HG03066 (cell line): ENCODE data around the gene PGRMC1.
A peak's percentile ranks its signal among the peaks of the same experiment; 100 is the strongest.
"Not testable (repeated sequence)": the region's sequence is repeated elsewhere in the genome, so short reads cannot be mapped to it uniquely, and the experiment has no call there.

ENCODE experiments used
- ATAC-seq: cut with Tn5 transposase; IDR thresholded peaks from one replicate; pipeline ENCODE4 v1.9.1; 2021; ENCODE audit warnings: low read depth; ENCODE audit not compliant: unreplicated experiment

PGRMC1 gene

DNA sequence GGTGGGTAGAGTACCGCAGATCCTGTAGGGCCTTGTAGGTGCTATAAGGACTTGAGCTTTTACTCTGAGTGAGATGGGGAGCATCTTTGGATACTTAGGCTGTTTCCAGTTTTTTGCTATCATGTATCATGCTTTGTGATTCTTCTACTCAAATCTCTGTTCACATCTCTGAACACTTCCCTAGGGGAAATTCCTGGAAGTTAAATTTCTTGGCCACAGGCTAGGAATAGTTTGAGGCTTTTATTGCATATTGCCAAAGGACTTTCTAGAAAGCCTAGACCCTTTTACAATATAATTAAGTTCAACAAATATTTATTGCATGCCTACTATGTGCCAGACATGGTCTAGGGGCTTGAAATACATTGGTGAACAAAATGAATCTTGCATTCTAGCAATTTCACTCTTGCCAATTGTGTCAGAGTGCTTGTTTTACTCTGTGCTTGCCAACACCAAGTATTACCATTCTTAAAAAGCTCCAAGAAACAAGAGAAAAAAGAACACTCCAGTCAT, 4.1 kb upstream of the PGRMC1 start:
- no peak for ATAC-seq

DNA sequence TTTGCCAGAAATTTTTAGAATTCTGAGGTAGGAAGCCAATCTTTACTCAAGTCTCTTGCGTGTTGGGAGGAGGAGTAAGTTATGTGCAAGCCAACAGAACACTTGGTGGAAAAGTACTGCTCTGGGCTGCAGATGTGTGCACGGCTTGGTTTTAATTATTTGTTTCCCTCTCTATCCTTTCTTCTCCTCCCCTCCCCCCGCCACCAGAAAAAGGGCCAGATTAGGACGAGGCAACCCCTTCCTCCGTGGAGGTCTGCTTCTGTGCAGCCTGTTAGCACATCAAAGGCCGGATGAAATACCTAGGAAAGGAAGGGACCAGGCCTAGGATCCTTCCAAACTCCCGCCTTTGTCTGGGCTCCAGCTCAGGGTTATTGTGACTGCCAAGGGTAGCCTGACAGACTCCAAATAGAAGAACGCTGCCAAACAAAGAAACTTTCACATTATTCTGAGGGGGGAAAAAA, 1.0 kb upstream of the PGRMC1 start:
- ATAC-seq: no peak

DNA sequence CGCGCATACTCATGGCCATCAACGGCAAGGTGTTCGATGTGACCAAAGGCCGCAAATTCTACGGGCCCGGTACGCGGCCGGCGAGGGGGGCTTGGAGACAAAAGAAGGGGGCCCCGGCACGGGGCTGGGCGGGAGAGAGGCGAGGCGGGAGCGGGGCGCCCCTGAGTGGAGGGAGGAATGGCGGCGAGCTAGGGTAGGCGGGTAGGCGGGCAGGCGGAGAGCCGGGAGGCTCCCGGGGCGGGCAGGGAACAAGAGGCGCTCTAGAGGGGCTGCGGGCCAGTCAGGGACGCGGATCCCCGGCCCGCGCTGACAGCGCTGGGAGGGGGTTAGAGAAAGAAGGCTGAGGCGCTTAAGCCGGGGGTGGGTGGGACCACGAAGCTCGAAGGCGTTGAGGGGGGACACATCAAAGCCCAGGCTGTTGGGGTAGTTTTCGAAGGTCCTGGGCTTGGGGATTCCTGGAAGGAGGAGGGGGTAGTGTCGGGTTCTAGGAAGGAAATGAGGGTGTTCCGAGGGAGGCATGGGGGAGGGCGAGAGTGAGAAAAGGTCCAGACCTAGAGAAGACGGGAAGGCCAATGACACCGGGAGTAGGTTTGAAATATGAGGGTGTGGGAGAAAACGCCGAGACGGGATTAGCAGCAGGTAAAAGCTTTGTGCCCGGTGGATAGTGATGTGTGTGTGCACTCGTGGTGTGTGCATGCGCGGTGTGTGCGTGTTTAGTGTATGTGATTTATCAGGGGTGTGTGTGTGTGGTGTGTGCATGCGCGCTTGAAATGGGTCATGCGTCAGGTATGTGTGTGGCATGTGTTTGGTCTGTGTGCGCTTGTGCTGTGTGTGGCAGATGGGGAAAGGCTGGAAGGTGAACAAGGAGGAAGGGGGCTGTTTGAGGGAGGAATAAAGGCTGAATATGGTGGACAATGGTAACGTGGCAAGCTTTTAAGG, 807 bp downstream of the PGRMC1 start:
- ATAC-seq: peak; percentile 26

- ATAC-seq: no peak
Measured at GRCh38 chrX:119237562-119237942, 1.5 kb downstream of the PGRMC1 start.

DNA sequence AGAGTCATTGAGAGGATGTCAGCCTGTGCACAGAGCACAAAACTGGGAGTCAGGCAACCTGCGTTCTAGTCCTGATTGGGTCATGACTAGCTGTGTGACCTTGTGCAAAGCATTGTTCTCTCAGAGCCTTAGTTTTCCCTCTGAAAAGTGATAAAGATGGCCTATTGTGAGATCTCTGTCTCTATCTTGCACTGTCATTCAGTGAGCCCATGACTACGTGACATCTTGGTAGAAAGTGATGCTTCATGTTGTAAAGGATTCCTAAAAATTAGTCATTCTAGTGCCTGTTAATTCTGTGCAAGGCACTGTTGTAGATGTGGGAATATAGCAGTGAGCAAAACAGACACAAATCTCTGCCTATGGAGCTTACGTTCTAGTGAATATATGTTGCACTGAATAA, 2.5 kb downstream of the PGRMC1 start:
- ATAC-seq: no peak

DNA sequence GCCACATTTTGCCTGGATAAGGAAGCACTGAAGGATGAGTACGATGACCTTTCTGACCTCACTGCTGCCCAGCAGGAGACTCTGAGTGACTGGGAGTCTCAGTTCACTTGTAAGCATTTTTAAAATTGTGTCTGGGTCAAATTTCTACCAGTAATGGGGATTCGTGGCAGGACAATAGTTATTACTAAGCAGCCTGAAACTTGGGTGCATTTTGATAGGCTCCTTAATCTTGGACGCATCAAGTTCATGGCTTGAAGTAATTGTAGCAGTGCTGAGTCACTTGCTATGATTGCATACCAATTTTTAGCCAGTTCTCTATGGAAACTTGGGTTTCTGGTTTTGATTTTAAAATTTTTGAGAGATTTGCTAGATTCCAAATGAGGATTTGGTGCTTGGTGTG, 4.3 kb downstream of the PGRMC1 start:
- ATAC-seq: no peak

- no peak for ATAC-seq
Measured at GRCh38 chrX:119247702-119248101, 11.6 kb downstream of the PGRMC1 start.

DNA sequence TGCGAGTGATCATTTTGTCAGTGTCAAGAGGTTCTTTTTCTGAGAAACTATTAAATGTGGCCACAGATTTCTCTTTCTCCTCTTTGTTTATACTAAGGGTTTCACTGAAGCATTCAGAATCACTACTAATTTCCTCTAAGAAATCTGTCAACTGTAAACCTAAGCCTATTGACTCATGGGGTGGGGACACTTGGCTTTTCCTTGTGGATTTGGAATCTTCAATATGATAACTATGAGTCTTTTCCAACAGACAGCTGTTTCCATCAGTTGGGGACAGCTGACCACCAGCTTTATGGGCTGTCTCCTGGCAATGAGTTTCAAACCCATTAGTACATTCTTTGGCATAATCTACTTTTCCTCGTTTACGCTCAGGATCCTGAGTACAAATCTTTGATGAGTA, 13.8 kb downstream of the PGRMC1 start:
- ATAC-seq: no peak

- ATAC-seq: no peak
Measured at GRCh38 chrX:119251386-119251785, 15.3 kb downstream of the PGRMC1 start.

GRCh38 chrX:119252716-119253115, 16.6 kb downstream of the PGRMC1 start:
- no peak for ATAC-seq

DNA sequence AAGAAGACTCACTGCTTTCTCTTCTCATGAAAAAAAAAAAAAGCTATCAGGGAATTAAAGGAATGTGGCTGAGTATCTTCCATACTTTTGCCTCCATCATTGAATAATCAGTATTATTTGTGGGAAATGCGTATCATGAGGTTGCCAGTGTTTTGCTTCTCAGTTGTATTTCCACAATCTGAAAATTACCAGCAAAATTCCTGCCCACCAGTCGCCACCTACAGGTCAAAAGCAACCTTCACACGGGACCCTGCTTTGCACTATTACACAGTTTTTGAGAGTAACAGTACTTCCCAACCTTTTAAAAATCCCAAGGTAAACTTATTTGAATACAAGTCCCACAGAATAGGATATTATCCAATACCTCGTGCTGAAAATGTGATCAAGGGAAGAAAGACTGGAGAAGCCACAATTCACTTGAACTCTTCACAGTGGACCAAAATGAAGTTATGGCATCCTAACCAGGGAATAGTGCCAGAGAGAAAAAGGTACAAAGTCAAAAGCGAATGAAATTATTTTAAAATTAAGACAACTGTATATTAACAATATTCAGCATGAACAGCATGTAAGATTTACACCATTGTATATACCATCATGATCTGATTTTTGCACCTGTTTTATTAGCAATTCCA, 30.4 kb downstream of the PGRMC1 start:
- no peak for ATAC-seq

- not testable (repeated sequence) for ATAC-seq
Measured at GRCh38 chrX:119267115-119267514, 31.0 kb downstream of the PGRMC1 start.

DNA sequence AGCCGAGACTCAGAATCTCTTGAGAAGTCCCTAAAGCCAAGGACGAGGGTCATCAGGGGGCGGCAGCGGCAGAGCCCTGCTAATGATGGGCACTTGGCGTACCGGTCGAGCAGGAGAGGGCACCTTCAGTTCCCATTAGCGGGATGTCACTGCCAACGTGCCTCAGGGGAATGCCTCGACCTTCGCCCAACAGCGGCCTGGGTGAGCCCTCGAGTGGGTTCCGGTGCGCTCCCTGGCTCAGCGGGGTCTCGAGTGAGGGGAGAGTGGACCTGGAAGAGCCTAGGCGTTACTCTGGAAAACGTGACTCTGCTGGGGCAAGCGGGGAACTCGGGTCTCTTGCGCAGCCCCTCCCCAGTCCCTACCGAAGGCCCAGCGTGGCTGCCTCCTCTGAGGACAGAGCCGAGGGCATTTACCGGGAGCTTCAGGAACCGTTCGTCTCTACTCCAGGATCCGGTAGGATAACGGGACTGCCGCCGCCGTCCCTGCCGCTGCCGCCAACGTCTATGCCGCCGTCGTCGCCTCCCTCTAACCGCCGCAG, 36.9 kb downstream of the PGRMC1 start:
- ATAC-seq: no peak

- ATAC-seq: no peak
Measured at GRCh38 chrX:119273420-119274192, 37.5 kb downstream of the PGRMC1 start.

- ATAC-seq: not testable (repeated sequence)
Measured at GRCh38 chrX:119282347-119282746, 46.3 kb downstream of the PGRMC1 start.

DNA sequence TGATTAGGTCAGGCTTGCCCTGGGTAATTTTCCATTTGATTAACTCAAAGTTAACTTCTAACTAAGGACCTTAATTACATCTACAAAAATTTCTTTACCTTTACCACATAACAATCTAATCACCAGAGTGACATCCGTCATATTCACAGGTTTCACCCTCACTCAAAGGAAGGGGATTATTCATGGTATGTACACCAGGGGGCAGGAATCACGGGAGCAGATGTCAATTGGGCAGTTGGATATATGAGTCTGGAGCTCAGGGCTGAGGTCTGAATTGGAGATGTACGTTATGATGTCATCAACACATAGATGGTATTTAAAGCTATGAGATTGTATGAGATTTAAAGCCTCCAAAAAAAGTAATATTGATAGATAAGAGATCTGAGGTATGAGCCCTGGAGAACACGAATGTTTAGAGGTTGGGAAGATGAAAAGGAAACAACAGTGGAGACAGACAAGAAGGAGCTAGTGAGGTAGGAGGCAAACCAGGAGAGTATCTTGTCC, 52.9 kb downstream of the PGRMC1 start:
- no peak for ATAC-seq

GRCh38 chrX:119290476-119290875, 54.4 kb downstream of the PGRMC1 start:
- no peak for ATAC-seq

GRCh38 chrX:119291246-119291645, 55.2 kb downstream of the PGRMC1 start:
- not testable (repeated sequence) for ATAC-seq

DNA sequence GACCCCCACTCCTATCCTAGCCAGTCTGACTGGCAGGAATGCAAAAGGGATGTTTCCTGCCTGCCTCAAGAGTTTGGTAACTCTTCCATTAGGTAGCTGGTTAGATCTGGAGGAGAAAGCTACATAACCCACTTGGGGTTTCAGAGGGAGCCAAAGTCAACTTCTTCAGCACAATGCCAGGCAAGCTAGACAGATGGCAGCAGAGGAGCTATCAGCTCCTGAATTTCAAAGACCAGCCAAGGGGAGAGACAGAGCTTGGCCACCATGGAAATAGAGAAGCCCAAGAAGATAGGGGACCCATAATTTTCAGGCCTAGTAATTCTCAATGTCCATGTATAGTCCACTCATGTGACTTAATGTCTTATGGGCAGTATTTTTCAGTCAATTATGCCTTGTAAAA, 56.4 kb downstream of the PGRMC1 start:
- no peak for ATAC-seq
